ENCODE measurements around the gene AP3B1.

- TF ChIP-seq POLR2A (IDR thresholded peaks at IDR 0.05): no peak
- no peak for TF ChIP-seq CTCF (IDR thresholded peaks at IDR 0.05)
These were observed 312.7 kb downstream of the AP3B1 start for GRCh38 chr5:77981820-77982219.
